ENCODE measurements around the gene DYNLRB2. TPM values are rescaled to one million over a fixed set of nuclear protein-coding genes. Genes with fewer than 3 reads are reported as not detected.

The DYNLRB2 gene
- polyA plus RNA-seq, 1 experiment = 0.71 TPM

DNA sequence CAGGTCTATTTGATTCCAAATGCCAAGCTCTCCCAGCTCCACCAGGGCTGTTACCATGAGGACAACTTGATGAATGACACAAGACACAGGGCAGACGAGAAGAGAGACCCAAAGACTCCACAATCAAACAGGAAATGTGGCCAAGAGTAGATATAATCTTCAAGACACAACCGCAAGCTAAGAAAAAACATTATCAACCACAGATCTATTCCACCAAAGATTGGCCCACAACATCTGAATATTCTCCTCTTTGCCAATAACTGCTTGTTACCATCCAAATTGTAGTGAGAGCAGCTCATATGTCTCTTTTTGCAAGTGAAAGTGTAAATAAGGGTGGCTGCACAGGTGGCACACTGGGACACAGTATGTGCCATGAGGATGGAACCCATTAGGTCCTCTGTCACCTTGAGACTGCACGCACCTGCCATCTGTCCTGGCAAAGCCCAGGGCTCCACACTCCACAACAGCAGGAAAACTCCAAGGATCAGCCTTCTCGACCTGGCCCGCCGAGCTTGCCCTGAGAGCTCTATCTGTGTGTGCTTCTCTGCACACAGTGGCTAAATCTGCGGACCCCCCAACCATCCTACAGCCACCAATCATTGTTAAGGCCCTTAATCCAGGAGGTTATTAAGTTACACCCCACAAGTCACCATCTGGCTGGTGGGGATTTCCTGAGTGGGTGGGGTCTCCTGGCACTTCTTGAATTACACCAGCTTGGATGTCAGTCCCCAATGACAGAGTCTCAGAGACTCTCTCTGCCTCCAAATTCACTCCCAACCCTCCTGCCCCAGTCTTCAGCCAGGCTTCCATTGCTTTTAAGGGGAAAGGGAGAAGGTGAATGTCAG lies 50.5 kb downstream of the DYNLRB2 start:
- TF ChIP-seq, protein P1, sequence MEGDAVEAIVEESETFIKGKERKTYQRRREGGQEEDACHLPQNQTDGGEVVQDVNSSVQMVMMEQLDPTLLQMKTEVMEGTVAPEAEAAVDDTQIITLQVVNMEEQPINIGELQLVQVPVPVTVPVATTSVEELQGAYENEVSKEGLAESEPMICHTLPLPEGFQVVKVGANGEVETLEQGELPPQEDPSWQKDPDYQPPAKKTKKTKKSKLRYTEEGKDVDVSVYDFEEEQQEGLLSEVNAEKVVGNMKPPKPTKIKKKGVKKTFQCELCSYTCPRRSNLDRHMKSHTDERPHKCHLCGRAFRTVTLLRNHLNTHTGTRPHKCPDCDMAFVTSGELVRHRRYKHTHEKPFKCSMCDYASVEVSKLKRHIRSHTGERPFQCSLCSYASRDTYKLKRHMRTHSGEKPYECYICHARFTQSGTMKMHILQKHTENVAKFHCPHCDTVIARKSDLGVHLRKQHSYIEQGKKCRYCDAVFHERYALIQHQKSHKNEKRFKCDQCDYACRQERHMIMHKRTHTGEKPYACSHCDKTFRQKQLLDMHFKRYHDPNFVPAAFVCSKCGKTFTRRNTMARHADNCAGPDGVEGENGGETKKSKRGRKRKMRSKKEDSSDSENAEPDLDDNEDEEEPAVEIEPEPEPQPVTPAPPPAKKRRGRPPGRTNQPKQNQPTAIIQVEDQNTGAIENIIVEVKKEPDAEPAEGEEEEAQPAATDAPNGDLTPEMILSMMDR (IDR thresholded peaks at IDR 0.05; ENCODE audit: low read depth, low read length) = no peak
- H3K27ac ChIP-seq (ENCODE audit: low read depth, low read length) = no peak overlapping the region
- no peak for DNase-seq (ENCODE audit: low read depth, low spot score)
- CTCF ChIA-PET = no interaction called here
- POLR2A ChIA-PET = no interaction called here
- H3K9me3 ChIP-seq (ENCODE audit: control insufficient read depth, insufficient read depth, low read length) = no peaks in the 10 kb centered on the region
- no peaks in the 10 kb centered on the region for H3K27me3 ChIP-seq (ENCODE audit: control insufficient read depth, insufficient read depth, low read length)
- no peak overlapping the region for H3K4me3 ChIP-seq (ENCODE audit: low read depth, low read length)

DNA sequence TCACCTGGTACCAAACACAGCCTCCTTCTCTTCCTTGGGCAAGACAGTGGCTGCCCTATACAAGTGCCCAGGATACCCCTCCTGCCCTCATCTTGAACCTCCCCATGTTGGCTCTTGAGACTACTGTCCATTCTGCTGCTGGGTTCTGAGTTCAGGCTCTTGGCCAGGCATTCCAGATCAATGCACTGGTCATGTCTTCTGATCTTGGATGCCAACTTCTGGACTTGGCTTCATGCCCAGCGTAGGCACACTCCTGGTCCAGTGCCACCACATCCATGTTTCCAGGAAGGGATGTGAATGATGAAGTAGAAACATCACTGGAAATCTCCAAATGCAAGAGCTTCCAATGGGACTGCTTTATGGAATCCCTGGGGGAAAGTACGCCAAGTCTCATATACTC lies 51.5 kb downstream of the DYNLRB2 start:
- TF ChIP-seq, protein P1 (IDR thresholded peaks at IDR 0.05; ENCODE audit: low read depth, low read length) = no peak
- Histone ChIP-seq H3K27ac (ENCODE audit: low read depth, low read length) (no peak overlapping the region), H3K27me3 (ENCODE audit: control insufficient read depth, insufficient read depth, low read length) (no peaks in the 10 kb centered on the region), H3K9me3 (ENCODE audit: control insufficient read depth, insufficient read depth, low read length) (no peaks in the 10 kb centered on the region), H3K4me3 (ENCODE audit: low read depth, low read length) (no peak overlapping the region)
- DNase-seq (ENCODE audit: low read depth, low spot score) = no peak
- CTCF ChIA-PET = no interaction called here
- POLR2A ChIA-PET = no interaction called here

DNA sequence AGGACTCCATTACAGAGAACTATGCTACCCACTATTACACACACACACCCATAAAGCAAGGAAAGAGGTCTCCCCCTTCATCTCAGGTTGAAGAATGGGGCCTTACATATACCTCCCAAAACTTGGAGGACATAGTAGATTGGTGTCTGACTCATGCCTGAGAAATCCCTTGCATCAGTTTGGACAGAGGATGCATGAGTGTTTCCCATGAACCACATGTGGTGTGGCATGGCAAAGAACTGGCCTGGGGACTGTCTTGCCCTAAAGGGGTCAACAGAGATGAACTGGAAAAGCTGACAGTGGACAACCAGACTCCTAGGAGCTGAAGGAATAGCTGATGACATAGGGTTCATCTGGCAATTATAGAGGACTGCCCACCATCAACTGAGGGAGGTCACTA lies 54.0 kb downstream of the DYNLRB2 start:
- CTCF ChIA-PET = no interaction called here
- DNase-seq (ENCODE audit: low read depth, low spot score) = no peak
- Histone ChIP-seq H3K4me3 (ENCODE audit: low read depth, low read length) (no peak overlapping the region), H3K9me3 (ENCODE audit: control insufficient read depth, insufficient read depth, low read length) (no peaks in the 10 kb centered on the region), H3K27me3 (ENCODE audit: control insufficient read depth, insufficient read depth, low read length) (no peaks in the 10 kb centered on the region), H3K27ac (ENCODE audit: low read depth, low read length) (no peak overlapping the region)
- POLR2A ChIA-PET = no interaction called here
- TF ChIP-seq, protein P1 (IDR thresholded peaks at IDR 0.05; ENCODE audit: low read depth, low read length) = no peak

DNA sequence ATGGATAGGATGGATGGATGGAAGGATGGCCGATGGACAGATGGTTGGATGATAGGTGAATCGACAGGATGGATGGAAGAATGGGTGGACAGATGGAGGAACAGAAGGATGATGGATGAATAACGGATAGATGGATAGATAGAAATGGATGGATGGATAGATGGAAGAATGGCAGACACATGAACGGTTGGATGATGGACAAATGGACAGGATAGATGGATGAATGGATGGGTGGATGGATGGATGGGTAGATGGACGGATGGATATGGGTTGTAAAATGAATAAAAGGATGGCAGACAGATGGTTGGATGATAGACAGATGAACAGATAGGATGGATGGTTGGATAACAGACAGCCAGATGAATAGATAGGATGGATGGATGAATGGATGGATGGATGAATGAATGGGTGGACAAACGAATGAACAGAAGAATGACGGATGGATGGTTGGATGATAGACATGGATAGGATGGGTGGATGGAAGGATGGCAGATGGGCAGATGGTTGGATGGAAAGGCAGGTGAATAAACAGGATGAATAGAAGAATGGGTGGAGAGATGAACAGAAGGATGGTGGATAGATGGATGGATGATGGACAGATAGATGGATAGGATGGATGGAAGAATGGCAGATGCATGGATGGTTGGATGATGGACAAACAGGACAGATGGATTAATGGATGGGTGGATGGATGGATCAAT lies 55.9 kb downstream of the DYNLRB2 start:
- Histone ChIP-seq H3K27ac (ENCODE audit: low read depth, low read length) (no peak overlapping the region), H3K9me3 (ENCODE audit: control insufficient read depth, insufficient read depth, low read length) (no peaks in the 10 kb centered on the region), H3K4me3 (ENCODE audit: low read depth, low read length) (no peak overlapping the region), H3K27me3 (ENCODE audit: control insufficient read depth, insufficient read depth, low read length) (no peaks in the 10 kb centered on the region)
- no peak for DNase-seq (ENCODE audit: low read depth, low spot score)
- POLR2A ChIA-PET = no interaction called here
- TF ChIP-seq, protein P1 (IDR thresholded peaks at IDR 0.05; ENCODE audit: low read depth, low read length) = no peak
- CTCF ChIA-PET = no interaction called here

DNA sequence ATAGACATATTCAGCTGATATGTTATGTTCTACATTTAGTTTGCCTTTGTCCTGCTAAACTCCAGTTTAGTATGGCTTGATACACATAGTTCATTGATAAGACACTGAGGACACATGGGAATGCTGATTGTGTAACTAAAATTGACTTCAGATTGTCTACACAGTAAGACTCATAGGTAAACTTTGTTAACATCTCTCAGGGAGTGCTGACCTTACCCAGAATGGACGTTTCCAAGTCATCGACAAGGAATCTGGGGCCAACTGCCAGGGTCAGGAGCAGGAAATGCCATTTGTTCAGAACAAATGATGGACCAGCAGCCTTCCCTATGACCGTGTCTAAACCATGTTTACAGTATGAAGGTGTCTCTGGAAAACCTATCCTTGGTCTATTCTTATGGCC lies 58.7 kb downstream of the DYNLRB2 start:
- H3K27ac ChIP-seq (ENCODE audit: low read depth, low read length) = no peak overlapping the region
- H3K9me3 ChIP-seq (ENCODE audit: control insufficient read depth, insufficient read depth, low read length) = no peaks in the 10 kb centered on the region
- H3K27me3 ChIP-seq (ENCODE audit: control insufficient read depth, insufficient read depth, low read length) = no peaks in the 10 kb centered on the region
- no peak overlapping the region for H3K4me3 ChIP-seq (ENCODE audit: low read depth, low read length)
- CTCF ChIA-PET = no interaction called here
- TF ChIP-seq, protein P1 (IDR thresholded peaks at IDR 0.05; ENCODE audit: low read depth, low read length) = no peak
- peak; percentile 8 for DNase-seq (ENCODE audit: low read depth, low spot score)
- POLR2A ChIA-PET = no interaction called here

Data from AG04450 (cell line).